H1 (cell line): ENCODE data around the gene UNC5B. TPM values are rescaled to one million over a fixed set of nuclear protein-coding genes. Genes with fewer than 3 reads are reported as not detected.

Experiments
- CTCF ChIA-PET: fragments of 300-600 bp; sonication (Branson Sonifier 250); formaldehyde crosslinking; loops from one replicate; lab custom pipeline; 2021; ENCODE audit not compliant: partially characterized antibody; lab: Charles Lee
- POLR2A ChIA-PET: fragments of 300-600 bp; sonication (Branson Sonifier 250); formaldehyde crosslinking; loops from one replicate; lab custom pipeline; 2021; ENCODE audit warnings: inconsistent platforms; ENCODE audit not compliant: partially characterized antibody; lab: Charles Lee
- DNase-seq, 2 experiments: peaks; one replicate each; pipeline versions ENCODE4 v3.0.0 to v3.0.0-alpha.2; 2010 to 2022; ENCODE audit warnings: low spot score in 2 of 2, low read depth in 1 of 2, mixed read lengths in 1 of 2
- FAIRE-seq: peaks from 2 replicates; lab custom pipeline; 2011; peaks lifted over from hg19 to GRCh38; lab: Jason Lieb, UNC
- H2AFZ ChIP-seq: 2 replicates; pipeline ENCODE4 v1.8.1; 2012; ENCODE audit warnings: low read length, inconsistent platforms
- H2AK5ac ChIP-seq: 2 replicates; pipeline ENCODE4 v1.6.1; 2013; ENCODE audit warnings: low read depth, low read length
- H2BK120ac ChIP-seq: replicated peaks from 2 replicates; pipeline ENCODE3; 2013; ENCODE audit warnings: low read depth, low read length, inconsistent platforms
- H2BK12ac ChIP-seq: 2 replicates; pipeline ENCODE4 v1.6.1; 2013; ENCODE audit warnings: low read depth, low read length
- H2BK15ac ChIP-seq: 2 replicates; pipeline ENCODE4 v1.6.1; 2013; ENCODE audit warnings: low read length
- H2BK20ac ChIP-seq: 2 replicates; pipeline ENCODE4 v1.6.1; 2013; ENCODE audit warnings: low read length
- H2BK5ac ChIP-seq: 2 replicates; pipeline ENCODE4 v1.6.1; 2013; ENCODE audit warnings: low read depth, low read length
- H3K14ac ChIP-seq: 2 replicates; pipeline ENCODE4 v1.6.1; 2013; ENCODE audit warnings: inconsistent platforms; ENCODE audit not compliant: insufficient read length
- H3K18ac ChIP-seq: 2 replicates; pipeline ENCODE4 v1.6.1; 2013; ENCODE audit warnings: low read length; ENCODE audit errors: extremely low read depth
- H3K23ac ChIP-seq: 2 replicates; pipeline ENCODE4 v1.6.1; 2013; ENCODE audit warnings: inconsistent platforms; ENCODE audit not compliant: insufficient read length
- H3K23me2 ChIP-seq: 2 replicates; pipeline ENCODE4 v1.6.1; 2013; ENCODE audit warnings: low read depth, low read length
- H3K27ac ChIP-seq: 2 replicates; pipeline ENCODE4 v1.6.1; 2011; ENCODE audit warnings: low read depth, low read length, inconsistent platforms
- H3K27me3 ChIP-seq, 4 experiments: replicated peaks in 1 of 4; 1 replicate in 1 of 4; 2 replicates in 3 of 4; pipeline versions ENCODE4 v1.6.1 to v1.8.1; 2011 to 2013; ENCODE audit warnings: low read length in 3 of 4, mild to moderate bottlenecking in 3 of 4, inconsistent platforms in 2 of 4, mixed read lengths in 2 of 4, moderate library complexity in 1 of 4; ENCODE audit not compliant: control insufficient read depth in 3 of 4, insufficient read depth in 3 of 4; ENCODE audit errors: extremely low read depth in 1 of 4
- H3K36me3 ChIP-seq, 4 experiments: 2 replicates each; pipeline versions ENCODE4 v1.6.1 to v1.8.1; 2011 to 2013; ENCODE audit warnings: mild to moderate bottlenecking in 4 of 4, low read length in 3 of 4, moderate library complexity in 2 of 4, control low read depth in 1 of 4, inconsistent platforms in 1 of 4; ENCODE audit not compliant: insufficient read depth in 4 of 4, control insufficient read depth in 2 of 4
- H3K4ac ChIP-seq: replicated peaks from 2 replicates; pipeline ENCODE3; 2013; ENCODE audit warnings: low read length, low read depth, mixed read lengths, inconsistent platforms; ENCODE audit not compliant: insufficient read length
- H3K4me1 ChIP-seq, 4 experiments: replicated peaks in 1 of 4; 1 replicate in 1 of 4; 2 replicates in 3 of 4; pipeline versions ENCODE4 v1.6.1 to v1.8.1; 2011 to 2013; ENCODE audit warnings: low read length in 3 of 4, inconsistent platforms in 2 of 4, mixed read lengths in 1 of 4; ENCODE audit not compliant: insufficient read depth in 4 of 4, control insufficient read depth in 3 of 4
- H3K4me2 ChIP-seq, 2 experiments: 2 replicates each; pipeline versions ENCODE4 v1.6.1 to v1.8.1; 2011 to 2013; ENCODE audit warnings: low read depth in 2 of 2, low read length in 2 of 2, control low read depth in 1 of 2, inconsistent platforms in 1 of 2, mild to moderate bottlenecking in 1 of 2; ENCODE audit not compliant: insufficient read depth in 1 of 2
- H3K4me3 ChIP-seq, 4 experiments: fragments of 200-600, 300-600 bp in 1 of 4; sonication (generic), shearing (Covaris generic), sonication (Bioruptor Twin) in 1 of 4; 2 replicates each; pipeline versions ENCODE4 v1.5.1 to v1.8.1; 2011 to 2016; ENCODE audit warnings: low read length in 4 of 4, low read depth in 3 of 4, control low read depth in 2 of 4, inconsistent platforms in 2 of 4, mild to moderate bottlenecking in 2 of 4, mixed read lengths in 1 of 4, moderate library complexity in 1 of 4; ENCODE audit not compliant: insufficient read depth in 2 of 4; ENCODE audit errors: extremely low read depth in 1 of 4
- H3K56ac ChIP-seq: replicated peaks from 2 replicates; pipeline ENCODE3; 2013; ENCODE audit warnings: low read depth, mild to moderate bottlenecking, mixed read lengths, low read length, inconsistent platforms; ENCODE audit not compliant: insufficient read length
- H3K79me1 ChIP-seq: 2 replicates; pipeline ENCODE4 v1.6.1; 2013; ENCODE audit warnings: low read depth, low read length, control low read depth
- H3K79me2 ChIP-seq, 2 experiments: 2 replicates each; pipeline versions ENCODE4 v1.6.1 to v1.8.1; 2012 to 2013; ENCODE audit warnings: low read length in 2 of 2, mild to moderate bottlenecking in 2 of 2, inconsistent platforms in 1 of 2; ENCODE audit not compliant: insufficient read depth in 2 of 2, control insufficient read depth in 1 of 2
- H3K9ac ChIP-seq, 4 experiments: replicated peaks in 1 of 4; 1 replicate in 1 of 4; 2 replicates in 3 of 4; pipeline versions ENCODE4 v1.6.1 to v1.8.1; 2011 to 2013; ENCODE audit warnings: low read depth in 3 of 4, low read length in 3 of 4, control low read depth in 2 of 4, mild to moderate bottlenecking in 2 of 4, moderate library complexity in 2 of 4, inconsistent platforms in 1 of 4; ENCODE audit errors: extremely low read depth in 1 of 4
- H3K9me3 ChIP-seq, 2 experiments: 2 replicates each; pipeline versions ENCODE4 v1.6.1 to v1.8.1; 2012 to 2013; ENCODE audit warnings: mild to moderate bottlenecking in 2 of 2, moderate library complexity in 2 of 2, control low read depth in 1 of 2, inconsistent platforms in 1 of 2, low read depth in 1 of 2, low read length in 1 of 2, mixed read lengths in 1 of 2; ENCODE audit not compliant: insufficient read depth in 2 of 2
- H4K20me1 ChIP-seq, 2 experiments: replicated peaks in 1 of 2; 2 replicates each; pipeline versions ENCODE3 to v1.8.1; 2011 to 2013; ENCODE audit warnings: inconsistent platforms in 2 of 2, low read length in 2 of 2, mild to moderate bottlenecking in 1 of 2; ENCODE audit not compliant: insufficient read depth in 2 of 2, control insufficient read depth in 1 of 2
- H4K5ac ChIP-seq: 2 replicates; pipeline ENCODE4 v1.6.1; 2013; ENCODE audit warnings: low read length, low read depth, mixed read lengths, inconsistent platforms; ENCODE audit not compliant: insufficient read length
- H4K8ac ChIP-seq: 2 replicates; pipeline ENCODE4 v1.8.0; 2013; ENCODE audit warnings: mild to moderate bottlenecking, moderate library complexity, low read length, inconsistent platforms; ENCODE audit not compliant: insufficient read depth; ENCODE audit errors: extremely low read depth
- H4K91ac ChIP-seq: replicated peaks from 2 replicates; pipeline ENCODE3; 2013; ENCODE audit warnings: low read length, mixed read lengths, inconsistent platforms; ENCODE audit not compliant: insufficient read length
- KDM5A ChIP-seq: fragments of 200-600 bp; IDR thresholded peaks from 2 replicates; pipeline ENCODE4 v1.7.1; 2012; ENCODE audit warnings: mild to moderate bottlenecking, low read length, inconsistent platforms, mixed read lengths
- RFX5 ChIP-seq: IDR thresholded peaks from 2 replicates; pipeline ENCODE4 v1.6.1; 2011; ENCODE audit warnings: low read depth, low read length, improper control_type of control experiment, borderline replicate concordance
- SP1 ChIP-seq: IDR thresholded peaks from 2 replicates; pipeline ENCODE4 v1.6.1; 2011; ENCODE audit warnings: low read depth, low read length
- WGBS, 2 experiments: shearing (Covaris generic) in 1 of 2; methylation state at CpG; one replicate each; pipeline versions ENCODE4 v1.1.6 to v1.1.7; 2013 to 2015; ENCODE audit warnings: low lambda C conversion rate in 2 of 2, mixed read lengths in 2 of 2, inconsistent platforms in 1 of 2, low coverage in 1 of 2, missing lambda C conversion rate in 1 of 2; ENCODE audit not compliant: insufficient replicate concordance in 2 of 2, insufficient coverage in 1 of 2, insufficient read length in 1 of 2; ENCODE audit errors: extremely low coverage in 1 of 2, missing lambda C conversion rate in 1 of 2; 5-methylcytosine and 5-hydroxymethylcytosine counted together
- polyA plus RNA-seq, 7 experiments: library from polyadenylated mRNA; depleted of rRNA in 3 of 7; stranded (reverse) in 5 of 7; unstranded in 2 of 7; fragments of >200 nt in 5 of 7; fragments of 200-250 nt in 2 of 7; gene quantifications; 1 replicate in 5 of 7; 2 replicates in 1 of 7; 4 replicates in 1 of 7; pipeline versions ENCODE4 v1.2.1 to v1.2.3, GENCODE V29; 2011 to 2013; ENCODE audit warnings: missing spikeins in 2 of 7, mixed read lengths in 2 of 7
- total RNA-seq: library from RNA; stranded (reverse); fragmentation: NEBNext Ultra II Directional; extraction: Animal tissue kit (Norgen Biotek cat#: 25700); gene quantifications from 2 replicates; pipeline ENCODE4 v1.2.1, GENCODE V29; 2021

The UNC5B gene
- total and polyA plus RNA-seq, 2 of the 8 experiments (the other 6 are each of a cell fraction or from before 2014, with no cell fraction given): 27.9 to 31.8 TPM

DNA sequence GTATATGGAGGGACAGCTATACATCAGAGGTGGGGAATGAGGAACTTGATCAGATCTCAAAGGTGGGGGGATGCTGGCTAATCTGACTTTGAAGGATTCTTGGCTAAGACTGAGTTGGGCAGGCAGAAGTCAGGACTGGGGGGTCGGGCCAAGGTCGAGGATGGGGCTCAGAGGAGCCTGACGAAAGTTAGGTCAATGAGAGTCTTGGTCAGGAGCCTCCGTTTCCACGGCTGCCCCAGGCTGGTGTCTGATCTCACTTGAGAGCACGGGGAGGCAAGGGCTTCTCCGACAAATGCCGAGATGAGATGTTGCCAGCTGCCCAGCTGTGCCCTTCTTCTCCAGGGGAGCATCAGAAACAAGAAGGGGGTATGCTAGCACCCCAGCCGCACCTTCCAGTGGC, 112.4 kb downstream of the UNC5B start:
- Histone ChIP-seq H3K9ac (no peak overlapping the region), H3K4me3 (no peak overlapping the region), H2BK20ac (no peak overlapping the region), H3K4ac (no peak overlapping the region), H4K8ac (no peak overlapping the region), H3K18ac (no peak overlapping the region), H3K36me3 (peaks cover 0 to 18% (median 12%) of the 10 kb centered on the region in 4 experiments; a peak in 6 of 8 replicates), H2AFZ (no peak overlapping the region), H2BK5ac (no peak overlapping the region), H2BK15ac (no peak overlapping the region), H3K79me1 (0 out of 2 replicates have a peak, but pooled peaks cover 4% of the 10 kb centered on the region), H4K5ac (no peak overlapping the region), H3K23me2 (no peaks in the 10 kb centered on the region), H3K56ac (no peak overlapping the region), H3K14ac (no peak overlapping the region), H3K79me2 (no peaks in the 10 kb centered on the region), H3K23ac (no peak overlapping the region), H2AK5ac (no peak overlapping the region), H3K27me3 (no peaks in the 10 kb centered on the region), H3K4me2 (no peak overlapping the region), H2BK12ac (no peak overlapping the region), H4K20me1 (peaks cover 0 to 3% of the 10 kb centered on the region in 2 experiments), H2BK120ac (no peak overlapping the region), H4K91ac (no peak overlapping the region), H3K9me3 (no peaks in the 10 kb centered on the region), H3K27ac (no peak overlapping the region), H3K4me1 (peaks cover 0 to 3% (median 0%) of the 10 kb centered on the region in 4 experiments; a peak in 1 of 7 replicates)
- DNase-seq (no peak), FAIRE-seq (no peak)
- WGBS, 2 experiments: 84% methylated on average over 9 of the region's 9 CpGs; no CpG with 5 or more reads in 1 of the 2 experiments
- POLR2A ChIA-PET: interaction anchor here (0.6 to 1.8 kb wide), 2 partner anchors 9 to 12 kb away, joined by 4 read pairs; no protein-coding TSS in a partner anchor
- CTCF ChIA-PET: interaction anchor here (0.7 to 22.4 kb wide), 6 partner anchors 9 to 205 kb away, joined by 3 to 401 read pairs (median 5); no protein-coding TSS in a partner anchor
- TF ChIP-seq SP1: no peak
- TF ChIP-seq KDM5A: no peak
- no peak for TF ChIP-seq RFX5
